WTC11 (cell line): ENCODE results near the gene MRS2. TPM values are rescaled to one million over a fixed set of nuclear protein-coding genes. Genes with fewer than 3 reads are reported as not detected.

Source experiments
- AFF4 ChIP-seq: sonication (generic); formaldehyde crosslinking; IDR thresholded peaks from 2 replicates; pipeline ENCODE4 v1.8.1; 2023; ENCODE audit warnings: mild to moderate bottlenecking, missing genetic modification reagents, borderline replicate concordance
- ATF1 ChIP-seq: sonication (generic); formaldehyde crosslinking; IDR thresholded peaks from 2 replicates; pipeline ENCODE4 v1.8.1; 2023; ENCODE audit warnings: mild to moderate bottlenecking, moderate library complexity, missing genetic modification reagents
- ATF3 ChIP-seq: sonication (generic); formaldehyde crosslinking; conservative IDR thresholded peaks from 2 replicates; pipeline ENCODE4 v1.8.1; 2022; ENCODE audit warnings: mild to moderate bottlenecking, missing genetic modification reagents
- ATF6 ChIP-seq: sonication (generic); formaldehyde crosslinking; IDR thresholded peaks from 2 replicates; pipeline ENCODE4 v1.8.1; 2023; ENCODE audit warnings: mild to moderate bottlenecking, missing genetic modification reagents
- CDX4 ChIP-seq: fragments of 250-450 bp; sonication (Bioruptor Pico); IDR thresholded peaks from 2 replicates; pipeline ENCODE4 v1.9.0; 2021; ENCODE audit warnings: moderate library complexity, mild to moderate bottlenecking, inconsistent platforms, borderline replicate concordance
- ETV6 ChIP-seq: sonication (generic); formaldehyde crosslinking; IDR thresholded peaks from 2 replicates; pipeline ENCODE4 v1.8.1; 2022; ENCODE audit warnings: mild to moderate bottlenecking, missing genetic modification reagents
- IRF1 ChIP-seq: sonication (generic); formaldehyde crosslinking; IDR thresholded peaks from 2 replicates; pipeline ENCODE4 v1.8.0; 2023; ENCODE audit warnings: missing genetic modification reagents
- MAX ChIP-seq: sonication (generic); formaldehyde crosslinking; IDR thresholded peaks from 2 replicates; pipeline ENCODE4 v1.8.0; 2022; ENCODE audit warnings: mild to moderate bottlenecking, missing genetic modification reagents
- NFATC4 ChIP-seq: fragments of 250-450 bp; sonication (Bioruptor Pico); IDR thresholded peaks from 2 replicates; pipeline ENCODE4 v1.9.0; 2021; ENCODE audit warnings: mild to moderate bottlenecking
- NFE2L1 ChIP-seq: sonication (generic); formaldehyde crosslinking; IDR thresholded peaks from 2 replicates; pipeline ENCODE4 v1.8.1; 2023; ENCODE audit warnings: missing genetic modification reagents
- NR1H2 ChIP-seq: sonication (generic); formaldehyde crosslinking; IDR thresholded peaks from 2 replicates; pipeline ENCODE4 v1.9.0; 2021; ENCODE audit warnings: mild to moderate bottlenecking, moderate library complexity, missing genetic modification reagents
- PRDM15 ChIP-seq: sonication (generic); formaldehyde crosslinking; IDR thresholded peaks from 2 replicates; pipeline ENCODE4 v1.8.0; 2022; ENCODE audit warnings: missing genetic modification reagents
- PRRX2 ChIP-seq: fragments of 250-450 bp; sonication (Bioruptor Pico); IDR thresholded peaks from 2 replicates; pipeline ENCODE4 v1.8.0; 2021; ENCODE audit warnings: mild to moderate bottlenecking
- TCF7 ChIP-seq: sonication (generic); formaldehyde crosslinking; IDR thresholded peaks from 2 replicates; pipeline ENCODE4 v1.8.0; 2022; ENCODE audit warnings: mild to moderate bottlenecking, low read depth, missing genetic modification reagents, moderate library complexity
- TP53 ChIP-seq: sonication (generic); formaldehyde crosslinking; IDR thresholded peaks from 2 replicates; pipeline ENCODE4 v1.8.1; 2023; ENCODE audit warnings: mild to moderate bottlenecking, missing genetic modification reagents
- ZBTB43 ChIP-seq: sonication (generic); formaldehyde crosslinking; IDR thresholded peaks from 2 replicates; pipeline ENCODE4 v1.8.1; 2023; ENCODE audit warnings: mild to moderate bottlenecking, missing genetic modification reagents
- ZMAT4 ChIP-seq: fragments of 250-450 bp; sonication (Bioruptor Pico); IDR thresholded peaks from 2 replicates; pipeline ENCODE4 v1.9.0; 2021; ENCODE audit warnings: mild to moderate bottlenecking
- ZNF317 ChIP-seq: sonication (generic); formaldehyde crosslinking; IDR thresholded peaks from 2 replicates; pipeline ENCODE4 v1.8.1; 2023; ENCODE audit warnings: low read depth, mild to moderate bottlenecking, moderate library complexity, missing genetic modification reagents, borderline replicate concordance
- ZNF416 ChIP-seq: fragments of 250-450 bp; sonication (Bioruptor Pico); IDR thresholded peaks from 2 replicates; pipeline ENCODE4 v1.9.0; 2021; ENCODE audit warnings: mild to moderate bottlenecking, inconsistent platforms
- ZNF423 ChIP-seq: fragments of 250-450 bp; sonication (Bioruptor Pico); IDR thresholded peaks from 2 replicates; pipeline ENCODE4 v2.1.2; 2022; ENCODE audit warnings: mild to moderate bottlenecking, moderate library complexity
- ZNF425 ChIP-seq: fragments of 250-450 bp; sonication (Bioruptor Pico); conservative IDR thresholded peaks from 2 replicates; pipeline ENCODE4 v1.9.0; 2021; ENCODE audit warnings: mild to moderate bottlenecking
- ZNF671 ChIP-seq: fragments of 250-450 bp; sonication (Bioruptor Pico); IDR thresholded peaks from 2 replicates; pipeline ENCODE4 v1.8.0; 2021; ENCODE audit warnings: mild to moderate bottlenecking
- total RNA-seq: library from RNA; stranded (reverse); gene quantifications from 3 replicates; pipeline ENCODE4 v1.2.3, GENCODE V29; 2021

MRS2 gene
- total RNA-seq, 1 experiment from 2014 or later = 91.6 TPM

- TF ChIP-seq ATF3 (CRISPR knock-in tag) = no peak
- no peak for TF ChIP-seq ATF1 (CRISPR knock-in tag)
- TF ChIP-seq TCF7 = no peak
- TF ChIP-seq ZBTB43 = no peak
- no peak for TF ChIP-seq IRF1 (CRISPR knock-in tag)
- no peak for TF ChIP-seq ZNF423
- 0 out of 2 replicates have a peak, but pooled peaks have one; percentile 63 for TF ChIP-seq ZNF416 (CRISPR knock-in tag)
- TF ChIP-seq ZNF425 (CRISPR knock-in tag) = no peak
- no peak for TF ChIP-seq ZMAT4
- TF ChIP-seq MAX (CRISPR knock-in tag) = peak; percentile 34; the same call in 1 of the 2 replicates
- TF ChIP-seq PRDM15 (CRISPR knock-in tag) = no peak
- TF ChIP-seq NFE2L1 (CRISPR knock-in tag) = no peak
- no peak for TF ChIP-seq ZNF671 (CRISPR knock-in tag)
- no peak for TF ChIP-seq NFATC4 (CRISPR knock-in tag)
- no peak for TF ChIP-seq ETV6
- TF ChIP-seq PRRX2 (CRISPR knock-in tag) = no peak
- no peak for TF ChIP-seq TP53 (CRISPR knock-in tag)
- no peak for TF ChIP-seq ATF6
- TF ChIP-seq ZNF317 = no peak
- TF ChIP-seq NR1H2 (CRISPR knock-in tag) = no peak
- no peak for TF ChIP-seq CDX4 (CRISPR knock-in tag)
- no peak for TF ChIP-seq AFF4 (CRISPR knock-in tag)
Measured at GRCh38 chr6:24359640-24360454, 42.9 kb upstream of the MRS2 start (continued).
